Activated gamma-delta T cell treated with anti-CD3 and anti-CD28 coated beads, Interleukin-2, amount 50 U/mL, for 16 hours (primary cell): ENCODE measurements around the gene MYO3A.
"Not testable (repeated sequence)": the region's sequence is repeated elsewhere in the genome, so short reads cannot be mapped to it uniquely, and the experiment has no call there.

Source experiments
- DNase-seq: peaks from one replicate; pipeline ENCODE4 v3.0.0-alpha.2; 2020; ENCODE audit warnings: low read depth

The MYO3A gene

GRCh38 chr10:25974897-25975459, 40.9 kb downstream of the MYO3A start:
- no peak for DNase-seq

GRCh38 chr10:25978771-25979170, 44.7 kb downstream of the MYO3A start:
- DNase-seq: no peak

GRCh38 chr10:25982107-25982506, 48.1 kb downstream of the MYO3A start:
- no peak for DNase-seq

- DNase-seq: no peak
Observed at GRCh38 chr10:25988583-25988982, 54.6 kb downstream of the MYO3A start.

- DNase-seq: no peak
Observed at GRCh38 chr10:25989951-25990350, 55.9 kb downstream of the MYO3A start.

GRCh38 chr10:25999295-25999981, 65.4 kb downstream of the MYO3A start:
- DNase-seq: no peak

GRCh38 chr10:26000971-26001370, 66.9 kb downstream of the MYO3A start:
- no peak for DNase-seq

GRCh38 chr10:26002466-26002865, 68.4 kb downstream of the MYO3A start:
- DNase-seq: not testable (repeated sequence)

GRCh38 chr10:26015092-26015491, 81.1 kb downstream of the MYO3A start:
- no peak for DNase-seq

- DNase-seq: no peak
Observed at GRCh38 chr10:26022831-26023230, 88.8 kb downstream of the MYO3A start.

- DNase-seq: no peak
Observed at GRCh38 chr10:26024303-26024702, 90.3 kb downstream of the MYO3A start.

GRCh38 chr10:26025523-26025922, 91.5 kb downstream of the MYO3A start:
- DNase-seq: no peak

- DNase-seq: no peak
Observed at GRCh38 chr10:26029858-26030257, 95.8 kb downstream of the MYO3A start.

GRCh38 chr10:26031300-26031699, 97.3 kb downstream of the MYO3A start:
- DNase-seq: no peak

- no peak for DNase-seq
Observed at GRCh38 chr10:26043469-26043868, 109.4 kb downstream of the MYO3A start.

- no peak for DNase-seq
Observed at GRCh38 chr10:26044141-26044749, 110.2 kb downstream of the MYO3A start.

GRCh38 chr10:26046073-26046700, 112.2 kb downstream of the MYO3A start:
- DNase-seq: no peak

GRCh38 chr10:26048756-26049155, 114.7 kb downstream of the MYO3A start:
- no peak for DNase-seq

GRCh38 chr10:26052326-26052725, 118.3 kb downstream of the MYO3A start:
- no peak for DNase-seq

GRCh38 chr10:26057466-26057865, 123.4 kb downstream of the MYO3A start:
- DNase-seq: no peak

GRCh38 chr10:26064106-26064505, 130.1 kb downstream of the MYO3A start:
- no peak for DNase-seq

- DNase-seq: no peak
Observed at GRCh38 chr10:26067680-26068079, 133.7 kb downstream of the MYO3A start.

- not testable (repeated sequence) for DNase-seq
Observed at GRCh38 chr10:26080971-26081370, 146.9 kb downstream of the MYO3A start.
